M059J (cell line): ENCODE results near the gene MACROD2. TPM values are rescaled to one million over a fixed set of nuclear protein-coding genes. Genes with fewer than 3 reads are reported as not detected.

Experiments
- DNase-seq: peaks from one replicate; pipeline ENCODE4 v3.0.0-alpha.2; 2012; ENCODE audit warnings: low read depth
- total RNA-seq: library from RNA; depleted of rRNA; stranded (reverse); fragments of >200 nt; shearing (Covaris generic); gene quantifications from 2 replicates; pipeline ENCODE4 v1.2.3, GENCODE V29; 2014

Gene MACROD2
- total RNA-seq, 1 experiment from 2014 or later: 1.8 TPM

DNA sequence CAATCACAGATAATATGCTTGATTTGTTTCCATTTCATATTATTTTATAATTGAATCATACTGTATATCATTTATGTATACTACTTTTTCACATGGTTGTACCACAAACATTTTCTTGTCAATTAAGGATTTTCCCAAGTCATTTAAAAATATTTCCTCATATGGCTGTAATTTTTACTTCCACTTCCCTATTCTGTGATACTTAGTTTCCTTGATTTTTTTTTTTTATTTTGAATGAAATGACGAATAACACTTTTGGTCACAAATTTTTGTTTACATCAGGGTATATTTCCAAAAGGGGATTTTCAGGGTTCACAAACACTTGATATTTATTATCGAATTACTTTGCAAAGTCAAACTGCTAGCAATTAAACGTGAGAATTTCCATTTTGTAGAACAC lies 2062.3 kb downstream of the MACROD2 start:
- DNase-seq: no peak

- no peak for DNase-seq
These were observed 2063.0 kb downstream of the MACROD2 start for GRCh38 chr20:16058268-16058667.

DNA sequence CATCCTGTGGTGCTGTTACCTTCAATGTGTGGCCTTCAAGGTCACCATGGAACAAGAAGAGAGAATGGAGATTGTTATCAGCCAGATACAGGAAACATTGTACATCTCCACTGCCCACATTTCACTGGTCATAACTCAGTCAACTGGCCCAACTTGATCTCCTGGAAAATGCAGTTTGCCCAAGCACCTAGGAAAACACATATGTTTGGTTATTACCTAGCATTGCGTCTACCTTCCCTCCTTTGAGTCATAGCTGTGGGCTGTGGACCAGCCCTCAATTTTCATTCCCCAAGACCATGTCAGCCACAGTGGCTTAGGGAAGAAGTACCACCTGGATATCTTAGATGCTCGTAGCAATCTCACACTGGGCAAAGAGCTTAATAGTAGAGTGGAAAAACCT lies 2064.5 kb downstream of the MACROD2 start:
- no peak for DNase-seq

GRCh38 chr20:16061351-16061750 lies 2066.0 kb downstream of the MACROD2 start:
- peak; percentile 24 for DNase-seq

GRCh38 chr20:16062661-16063581 lies 2067.6 kb downstream of the MACROD2 start:
- no peak for DNase-seq

GRCh38 chr20:16063881-16064280 lies 2068.6 kb downstream of the MACROD2 start:
- peak; percentile 20 for DNase-seq

DNA sequence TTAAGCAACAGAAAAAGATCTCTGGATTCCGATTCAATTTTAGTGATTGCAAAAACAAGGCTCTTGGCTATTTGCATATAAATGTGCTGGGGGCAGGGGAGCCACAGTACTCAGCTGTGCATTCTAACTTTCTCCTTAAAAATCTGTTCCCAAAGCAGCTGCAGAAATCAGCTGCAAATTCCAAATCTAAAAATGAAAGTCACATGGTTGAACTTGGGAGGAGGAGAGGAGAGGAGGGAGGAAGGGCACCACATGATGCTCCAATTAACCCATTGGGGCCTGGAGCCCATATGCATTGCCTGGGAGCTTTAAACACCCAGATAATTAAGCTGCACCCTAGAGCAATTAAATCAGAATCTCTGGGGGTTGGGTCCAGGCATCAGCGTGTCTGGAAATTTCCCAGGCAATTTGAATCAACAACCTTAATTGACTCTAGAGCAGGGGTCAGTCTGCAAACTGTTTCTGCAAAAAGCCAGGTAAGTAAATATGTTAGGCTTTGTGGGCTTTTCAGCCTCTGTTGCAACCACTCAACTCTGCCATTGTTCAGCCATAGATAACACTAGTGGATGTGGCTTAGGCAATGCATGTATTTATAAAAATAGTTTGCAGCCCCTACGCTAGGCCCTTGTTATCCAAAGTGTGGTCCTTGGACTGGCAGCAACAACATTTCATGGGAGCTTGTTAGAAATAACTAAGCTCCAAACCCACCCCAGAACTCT lies 2069.8 kb downstream of the MACROD2 start:
- no peak for DNase-seq

- DNase-seq: no peak
These were observed 2071.3 kb downstream of the MACROD2 start for GRCh38 chr20:16066571-16066970.

DNA sequence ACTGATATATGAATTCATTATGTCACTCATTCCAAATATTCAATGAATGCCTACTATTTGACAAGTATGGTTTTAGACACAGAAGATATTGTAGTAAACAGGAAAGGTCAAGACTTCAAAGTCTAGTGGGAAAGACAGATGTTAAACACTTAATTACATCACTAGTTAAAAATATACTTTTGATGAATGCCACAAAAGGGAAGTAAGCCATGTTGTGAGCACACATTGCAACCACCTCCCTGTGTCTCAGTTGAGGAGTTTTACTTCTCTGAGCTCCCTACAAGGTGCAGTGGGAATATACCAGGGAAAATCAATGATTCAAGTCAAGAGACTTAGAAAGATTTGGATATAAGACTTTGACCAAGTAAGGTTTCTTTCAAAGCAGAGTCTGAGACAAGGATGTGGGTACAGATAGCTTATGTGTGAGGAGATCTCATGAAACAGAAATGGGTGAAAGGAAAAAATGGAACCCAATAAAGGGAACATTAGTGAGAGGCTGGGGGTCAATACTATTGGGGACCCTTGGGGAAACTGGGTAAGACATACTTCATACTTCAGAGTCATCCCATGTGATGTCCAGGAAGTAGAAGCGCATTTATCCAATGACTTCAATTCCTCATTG lies 2074.2 kb downstream of the MACROD2 start:
- no peak for DNase-seq

- DNase-seq: no peak
These were observed 2076.9 kb downstream of the MACROD2 start for GRCh38 chr20:16072220-16072619.

GRCh38 chr20:16078172-16078898 lies 2083.0 kb downstream of the MACROD2 start:
- DNase-seq: no peak

- DNase-seq: no peak
These were observed 2086.1 kb downstream of the MACROD2 start for GRCh38 chr20:16081421-16081820.

DNA sequence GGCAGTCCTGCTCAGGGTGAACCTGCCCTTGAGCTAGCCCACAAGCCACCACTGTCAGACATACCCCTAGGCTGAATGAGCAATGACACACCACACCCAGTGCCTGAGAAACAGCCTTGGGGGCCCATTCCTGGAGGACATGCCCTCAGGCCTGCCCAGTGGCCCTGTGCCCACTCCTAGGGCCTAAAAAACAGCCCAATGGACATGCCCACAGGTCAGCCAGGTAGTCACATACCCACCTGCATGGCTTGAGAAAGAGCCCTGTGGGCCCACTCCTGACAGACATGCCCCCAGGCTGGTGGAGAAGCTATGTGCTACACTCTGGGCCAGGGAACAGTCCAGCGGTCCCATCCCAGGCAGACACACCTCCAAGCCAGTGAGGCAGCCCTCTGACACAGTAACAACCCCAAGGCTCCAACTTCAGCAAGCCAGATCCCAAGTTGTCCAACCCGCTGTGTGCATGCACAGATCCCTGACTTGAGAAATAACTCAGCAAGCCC lies 2086.8 kb downstream of the MACROD2 start:
- DNase-seq: no peak

DNA sequence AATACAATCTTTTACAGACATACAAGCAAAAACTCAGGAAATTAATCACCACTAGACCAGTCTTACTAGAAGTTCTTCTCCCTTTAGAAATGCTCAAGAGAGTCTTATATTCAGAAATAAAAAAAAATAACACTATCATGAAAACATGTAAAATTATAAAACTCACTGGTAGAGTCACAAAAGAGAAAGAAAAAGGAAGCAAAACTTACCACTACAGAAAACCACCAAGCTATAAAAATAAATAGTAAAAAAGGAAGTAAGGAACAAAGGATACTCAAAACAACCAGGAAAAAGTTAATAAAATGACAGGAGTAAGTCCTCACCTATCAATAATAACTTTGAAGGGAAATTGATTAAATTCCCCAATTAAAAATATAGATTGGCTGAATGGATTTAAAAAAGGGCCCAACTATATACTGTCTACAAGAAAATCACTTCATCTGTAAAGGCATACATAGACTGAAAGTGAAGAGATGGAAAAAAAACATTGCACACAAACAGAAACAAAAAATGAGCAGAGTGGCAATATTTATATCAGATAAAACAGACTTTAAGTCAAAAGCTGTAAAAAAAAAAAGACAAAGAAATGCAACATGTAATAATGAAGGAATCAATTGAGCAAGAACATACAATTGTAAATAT lies 2088.4 kb downstream of the MACROD2 start:
- DNase-seq: no peak

GRCh38 chr20:16095226-16095625 lies 2099.9 kb downstream of the MACROD2 start:
- DNase-seq: no peak

- no peak for DNase-seq
These were observed 2101.5 kb downstream of the MACROD2 start for GRCh38 chr20:16096756-16097326.

DNA sequence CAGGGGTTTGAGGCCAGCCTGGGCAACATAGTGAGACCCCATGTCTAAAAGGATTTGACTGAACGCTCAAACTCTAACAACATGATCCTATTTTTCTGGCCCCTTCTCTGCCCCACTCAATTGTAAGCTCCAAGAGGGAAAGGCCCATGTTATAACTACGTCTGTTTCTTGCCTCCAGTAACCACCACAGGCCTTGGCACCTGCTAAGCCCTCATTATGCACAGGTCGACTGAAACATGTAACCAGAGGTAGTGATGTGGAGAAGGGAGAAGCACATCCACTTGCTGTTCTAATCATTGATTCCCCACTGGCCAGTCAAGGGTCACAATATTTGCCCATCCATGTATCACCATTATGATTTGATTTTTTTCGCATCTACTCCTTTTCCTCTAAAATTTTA lies 2102.5 kb downstream of the MACROD2 start:
- no peak for DNase-seq

GRCh38 chr20:16098890-16099639 lies 2103.7 kb downstream of the MACROD2 start:
- DNase-seq: peak; percentile 27

- no peak for DNase-seq
These were observed 2104.8 kb downstream of the MACROD2 start for GRCh38 chr20:16100111-16100510.

- no peak for DNase-seq
These were observed 2105.5 kb downstream of the MACROD2 start for GRCh38 chr20:16100767-16101166.
